Smooth muscle cell (in vitro differentiated cells): ENCODE data around the gene TAS2R9. TPM values are rescaled to one million over a fixed set of nuclear protein-coding genes. Genes with fewer than 3 reads are reported as not detected.

Experiments used
- DNase-seq: peaks from one replicate; lab custom pipeline; 2025; ENCODE audit not compliant: unreplicated experiment; lab: John Stamatoyannopoulos, UW
- H2AFZ ChIP-seq: fragments of 200-600 bp; sonication (generic); 2 replicates; pipeline ENCODE4 v1.6.0; 2016; ENCODE audit warnings: antibody characterized with exemption, low read depth, mild to moderate bottlenecking
- H3F3A ChIP-seq: fragments of 200-600 bp; sonication (generic); 2 replicates; pipeline ENCODE4 v1.6.0; 2017; ENCODE audit warnings: antibody characterized with exemption, low read depth
- H3K27ac ChIP-seq: fragments of 200-600 bp; sonication (generic); 2 replicates; pipeline ENCODE4 v1.5.1; 2016; ENCODE audit warnings: low read depth, mild to moderate bottlenecking
- H3K27me3 ChIP-seq: fragments of 200-600 bp; sonication (generic); 2 replicates; pipeline ENCODE4 v1.6.1; 2016; ENCODE audit warnings: low read depth, mild to moderate bottlenecking
- H3K36me3 ChIP-seq: fragments of 200-600 bp; sonication (generic); 2 replicates; pipeline ENCODE4 v1.5.1; 2016; ENCODE audit warnings: low read depth
- H3K4me1 ChIP-seq: fragments of 200-600 bp; sonication (generic); 2 replicates; pipeline ENCODE4 v1.5.1; 2016; ENCODE audit warnings: low read depth
- H3K4me2 ChIP-seq: fragments of 200-600 bp; sonication (generic); 2 replicates; pipeline ENCODE4 v1.6.0; 2016; ENCODE audit warnings: mild to moderate bottlenecking
- H3K4me3 ChIP-seq: fragments of 200-600 bp; sonication (generic); 2 replicates; pipeline ENCODE4 v1.5.1; 2016; ENCODE audit warnings: mild to moderate bottlenecking
- H3K79me2 ChIP-seq: fragments of 200-600 bp; sonication (generic); 2 replicates; pipeline ENCODE4 v1.6.0; 2016; ENCODE audit warnings: low read depth, mild to moderate bottlenecking
- H3K9ac ChIP-seq: fragments of 200-600 bp; sonication (generic); 2 replicates; pipeline ENCODE4 v1.6.0; 2016; ENCODE audit warnings: low read depth
- H3K9me3 ChIP-seq: fragments of 200-600 bp; sonication (generic); replicated peaks from 2 replicates; pipeline ENCODE4 v1.5.1; 2016; ENCODE audit warnings: low read depth
- H4K20me1 ChIP-seq: fragments of 200-600 bp; sonication (generic); 2 replicates; pipeline ENCODE4 v1.6.0; 2016; ENCODE audit warnings: low read depth
- WGBS: methylation state at CpG from one replicate; pipeline ENCODE4 v1.1.7; 2016; ENCODE audit warnings: low lambda C conversion rate; 5-methylcytosine and 5-hydroxymethylcytosine counted together
- polyA plus RNA-seq: library from polyadenylated mRNA; unstranded; fragments of >200 nt; fragmentation: Nextera tagmentation; extraction: Ambion mirVana; gene quantifications from 2 replicates; pipeline ENCODE4 v1.2.1, GENCODE V29; 2016
- total RNA-seq: library from RNA; depleted of rRNA; stranded (reverse); fragments of >200 nt; gene quantifications from 2 replicates; pipeline ENCODE4 v1.2.3, GENCODE V29; 2014
- TF ChIP-seq, protein P1 (sequence below): fragments of 200-600 bp; sonication (generic); IDR thresholded peaks from 2 replicates; pipeline ENCODE4 v1.5.1; 2017; ENCODE audit warnings: borderline replicate concordance, mild to moderate bottlenecking, antibody characterized with exemption; ENCODE audit not compliant: insufficient read depth, poor library complexity, severe bottlenecking

The TAS2R9 gene
- total and polyA plus RNA-seq, 2 experiments from 2014 or later, result 0.81 TPM; not detected in 1

- DNase-seq, result no peak
- no peaks in the 10 kb centered on the region for H3F3A ChIP-seq
Observed at GRCh38 chr12:10829994-10830393, 20.0 kb upstream of the TAS2R9 start.

DNA sequence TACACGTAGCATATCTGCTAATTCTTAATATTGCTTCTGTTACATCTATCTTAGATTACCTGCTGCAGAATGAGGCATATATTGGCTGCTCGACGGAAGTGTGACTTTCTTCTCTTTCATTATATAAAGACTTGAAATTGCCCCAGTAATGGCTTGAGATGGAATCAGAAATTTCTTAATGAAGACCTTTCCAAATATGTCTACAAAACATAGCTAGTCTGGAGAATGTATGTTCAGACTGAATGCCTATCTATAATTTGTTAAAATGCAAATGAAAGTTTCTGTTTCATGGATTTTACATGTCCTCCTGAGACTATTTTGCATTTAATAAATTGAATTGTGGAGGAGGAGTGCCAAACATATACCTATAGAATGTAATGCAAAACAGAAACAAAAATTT is 16.3 kb upstream of the TAS2R9 start, which contains the start of gene TAS2R10:
Gene TAS2R10 (minus strand): TSS at position 101 of the 400 bp plus-strand sequence. CDS start 89 bp downstream, at position 12.
- H3K79me2 ChIP-seq, result no peaks in the 10 kb centered on the region
- WGBS, result 92% methylated on average over 3 of the region's 3 CpGs
- TF ChIP-seq, protein P1, sequence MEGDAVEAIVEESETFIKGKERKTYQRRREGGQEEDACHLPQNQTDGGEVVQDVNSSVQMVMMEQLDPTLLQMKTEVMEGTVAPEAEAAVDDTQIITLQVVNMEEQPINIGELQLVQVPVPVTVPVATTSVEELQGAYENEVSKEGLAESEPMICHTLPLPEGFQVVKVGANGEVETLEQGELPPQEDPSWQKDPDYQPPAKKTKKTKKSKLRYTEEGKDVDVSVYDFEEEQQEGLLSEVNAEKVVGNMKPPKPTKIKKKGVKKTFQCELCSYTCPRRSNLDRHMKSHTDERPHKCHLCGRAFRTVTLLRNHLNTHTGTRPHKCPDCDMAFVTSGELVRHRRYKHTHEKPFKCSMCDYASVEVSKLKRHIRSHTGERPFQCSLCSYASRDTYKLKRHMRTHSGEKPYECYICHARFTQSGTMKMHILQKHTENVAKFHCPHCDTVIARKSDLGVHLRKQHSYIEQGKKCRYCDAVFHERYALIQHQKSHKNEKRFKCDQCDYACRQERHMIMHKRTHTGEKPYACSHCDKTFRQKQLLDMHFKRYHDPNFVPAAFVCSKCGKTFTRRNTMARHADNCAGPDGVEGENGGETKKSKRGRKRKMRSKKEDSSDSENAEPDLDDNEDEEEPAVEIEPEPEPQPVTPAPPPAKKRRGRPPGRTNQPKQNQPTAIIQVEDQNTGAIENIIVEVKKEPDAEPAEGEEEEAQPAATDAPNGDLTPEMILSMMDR, result no peak
- no peaks in the 10 kb centered on the region for H4K20me1 ChIP-seq
- no peak within 1 kb of the TSS for H3K4me3 ChIP-seq
- H3F3A ChIP-seq, result no peaks in the 10 kb centered on the region
- H3K9me3 ChIP-seq, result no peaks in the 10 kb centered on the region
- no peaks in the 10 kb centered on the region for H3K36me3 ChIP-seq
- no peak within 1 kb of the TSS for H3K4me2 ChIP-seq
- DNase-seq, result no peak
- H3K27ac ChIP-seq, result no peak within 1 kb of the TSS
- no peak within 1 kb of the TSS for H3K9ac ChIP-seq
- no peak within 1 kb of the TSS for H2AFZ ChIP-seq
- H3K27me3 ChIP-seq, result no peaks in the 10 kb centered on the region
- H3K4me1 ChIP-seq, result no peaks in the 10 kb centered on the region

More at GRCh38 chr12:10829994-10830393, 20.0 kb upstream of the TAS2R9 start:
- Histone ChIP-seq H3K27ac (no peak overlapping the region), H3K4me1 (no peaks in the 10 kb centered on the region), H3K4me3 (no peak overlapping the region), H3K4me2 (no peak overlapping the region), H3K9me3 (no peaks in the 10 kb centered on the region), H3K27me3 (no peaks in the 10 kb centered on the region), H4K20me1 (no peaks in the 10 kb centered on the region), H3K9ac (no peak overlapping the region), H2AFZ (no peak overlapping the region), H3K36me3 (no peaks in the 10 kb centered on the region), H3K79me2 (no peaks in the 10 kb centered on the region)
- TF ChIP-seq, protein P1, result no peak
- WGBS, result 96% methylated on average over 1 of the region's 1 CpG

DNA sequence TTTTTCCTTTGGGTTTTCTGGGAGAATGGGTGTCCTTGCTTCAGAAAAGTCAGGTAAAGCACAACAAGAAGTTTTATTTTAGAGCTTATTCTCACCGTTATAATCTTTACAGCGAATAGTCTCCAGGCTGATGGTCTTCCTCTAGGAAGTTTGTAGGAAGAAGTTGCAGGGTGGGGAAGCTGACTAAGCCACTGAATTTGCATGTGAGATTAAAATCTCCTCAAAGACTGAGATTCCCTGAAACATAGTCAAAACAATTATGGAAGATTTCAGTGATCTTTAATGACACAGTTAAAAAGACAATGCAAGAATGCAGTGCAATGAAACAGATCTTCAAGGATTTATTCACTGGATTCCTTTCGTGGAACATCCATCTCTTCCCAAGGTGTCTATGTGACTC is 15.0 kb upstream of the TAS2R9 start:
- Histone ChIP-seq H3K4me3 (no peak overlapping the region), H3K9me3 (no peaks in the 10 kb centered on the region), H3K36me3 (no peaks in the 10 kb centered on the region), H3K79me2 (no peaks in the 10 kb centered on the region), H3K4me1 (no peaks in the 10 kb centered on the region), H4K20me1 (no peaks in the 10 kb centered on the region), H3K27ac (no peak overlapping the region), H3K4me2 (no peak overlapping the region), H2AFZ (no peak overlapping the region), H3K9ac (no peak overlapping the region), H3F3A (no peaks in the 10 kb centered on the region), H3K27me3 (no peaks in the 10 kb centered on the region)
- 67% methylated on average over 3 of the region's 3 CpGs for WGBS
- no peak for DNase-seq
- TF ChIP-seq, protein P1, result no peak

- Histone ChIP-seq H3K36me3 (no peaks in the 10 kb centered on the region), H3F3A (no peaks in the 10 kb centered on the region), H3K4me1 (no peaks in the 10 kb centered on the region), H3K79me2 (no peaks in the 10 kb centered on the region), H4K20me1 (no peaks in the 10 kb centered on the region), H2AFZ (no peak overlapping the region), H3K9me3 (no peaks in the 10 kb centered on the region), H3K9ac (no peak overlapping the region), H3K27me3 (no peaks in the 10 kb centered on the region), H3K27ac (no peak overlapping the region), H3K4me3 (no peak overlapping the region), H3K4me2 (no peak overlapping the region)
- TF ChIP-seq, protein P1, result no peak
- WGBS, result 89% methylated on average over 3 of the region's 3 CpGs
- no peak for DNase-seq
Observed at GRCh38 chr12:10811883-10812536, 2.0 kb upstream of the TAS2R9 start.
